Measurements from ENCODE around the gene SART1.
"Not testable (repeated sequence)": the region's sequence is repeated elsewhere in the genome, so short reads cannot be mapped to it uniquely, and the experiment has no call there.

SART1 gene

DNA sequence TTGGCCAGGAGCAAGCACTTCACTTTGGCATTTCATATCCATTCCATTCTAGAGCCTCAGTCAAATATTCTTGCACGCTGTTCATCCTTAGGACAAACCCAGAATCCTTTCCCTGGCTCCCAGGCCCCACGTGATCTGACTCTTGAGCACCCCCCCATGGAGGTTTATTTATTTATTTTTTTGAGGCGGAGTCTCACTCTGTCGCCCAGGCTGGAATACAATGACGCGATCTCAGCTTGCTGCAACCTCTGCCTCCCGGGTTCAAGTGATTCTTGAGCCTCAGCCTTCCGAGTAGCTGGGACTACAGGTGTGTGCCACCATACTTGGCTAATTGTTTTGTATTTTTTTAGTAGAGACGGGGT, 29.0 kb upstream of the SART1 start:
- no peak for DNase-seq

DNA sequence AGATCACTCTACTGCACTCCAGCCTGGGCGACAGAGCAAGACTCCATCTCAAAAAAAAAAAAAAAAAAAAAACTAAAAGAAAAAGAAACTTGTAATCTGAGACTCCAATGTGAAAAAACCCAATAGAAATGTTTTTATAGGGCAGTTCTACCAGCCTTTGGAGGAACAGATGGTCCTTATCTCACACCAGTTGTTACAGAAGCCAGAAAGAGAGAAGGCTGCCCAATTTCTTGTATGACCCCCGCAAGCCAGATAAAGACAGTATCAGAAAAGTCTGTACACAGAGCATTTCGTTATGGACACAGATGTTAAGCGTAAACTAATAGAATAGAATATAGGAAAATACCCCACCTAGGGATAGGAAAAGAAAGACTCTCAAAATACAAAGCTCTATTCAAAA, 27.5 kb upstream of the SART1 start:
- DNase-seq, result no peak

DNA sequence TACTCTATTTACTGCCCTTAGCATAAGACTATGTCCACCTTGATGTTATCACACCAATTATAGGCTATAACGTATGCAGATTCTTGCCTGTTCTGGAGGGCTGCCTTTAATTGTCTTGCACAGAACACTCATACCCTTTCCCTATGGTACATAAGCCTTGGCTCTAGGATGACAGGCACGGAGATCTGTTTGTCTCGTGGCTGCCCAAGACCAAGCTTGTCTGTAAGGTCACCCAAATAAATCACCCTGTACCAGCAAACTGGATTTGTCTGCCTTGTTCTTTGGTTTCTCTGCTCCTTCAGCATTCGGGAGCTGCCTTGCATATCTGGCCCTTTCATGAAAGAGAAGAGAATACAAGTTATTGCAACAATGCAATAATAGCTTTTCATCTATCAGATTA, 23.8 kb upstream of the SART1 start:
- no peak for DNase-seq

DNA sequence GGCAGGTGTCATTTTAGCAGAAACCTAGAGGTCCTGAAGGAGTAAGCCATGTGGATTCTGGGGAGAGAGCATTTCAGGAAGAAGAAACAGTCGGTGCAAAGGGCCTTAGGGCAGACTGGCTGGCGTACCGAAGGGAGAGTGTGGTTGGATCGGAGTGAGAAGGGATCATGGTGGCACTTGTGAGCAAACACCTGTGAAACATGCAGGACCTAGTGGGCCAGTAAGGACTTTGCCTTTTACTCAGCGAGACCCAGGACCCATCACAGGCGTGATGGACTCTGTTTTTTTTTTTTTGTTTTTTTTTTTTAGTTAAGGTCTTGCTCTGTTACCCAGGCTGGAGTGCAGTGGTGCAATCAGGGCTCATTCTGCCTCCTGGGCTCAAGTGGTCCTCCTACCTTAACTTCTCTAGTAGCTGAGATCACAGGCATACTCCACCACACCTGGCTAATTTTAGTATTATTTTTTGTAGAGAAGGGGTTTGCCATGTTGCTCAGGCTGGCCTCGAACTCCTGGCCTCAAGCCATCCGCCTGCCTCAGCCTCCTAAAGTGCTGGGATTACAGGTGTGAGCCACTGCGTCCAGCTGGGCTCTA, 19.7 kb upstream of the SART1 start:
- DNase-seq, result no peak

DNA sequence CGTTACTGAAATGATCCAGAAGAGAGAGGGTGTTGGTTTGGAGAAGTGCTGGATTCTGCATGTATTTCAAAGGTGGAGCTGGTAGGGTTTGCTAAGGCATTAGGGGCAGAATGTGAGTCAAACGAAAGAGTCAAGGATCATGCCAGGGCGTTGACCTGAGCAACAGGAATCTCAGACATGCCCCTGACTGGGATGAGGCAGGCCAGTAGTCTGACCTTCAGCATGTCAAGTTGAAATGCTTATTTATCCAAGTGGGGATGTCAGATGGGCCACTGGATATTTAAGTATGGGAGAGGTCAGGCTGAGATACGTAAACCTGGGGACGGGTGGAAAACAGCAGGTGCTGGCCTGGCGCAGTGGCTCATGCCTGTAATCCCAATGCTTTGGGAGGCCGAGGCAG, 19.0 kb upstream of the SART1 start:
- DNase-seq, result no peak

DNA sequence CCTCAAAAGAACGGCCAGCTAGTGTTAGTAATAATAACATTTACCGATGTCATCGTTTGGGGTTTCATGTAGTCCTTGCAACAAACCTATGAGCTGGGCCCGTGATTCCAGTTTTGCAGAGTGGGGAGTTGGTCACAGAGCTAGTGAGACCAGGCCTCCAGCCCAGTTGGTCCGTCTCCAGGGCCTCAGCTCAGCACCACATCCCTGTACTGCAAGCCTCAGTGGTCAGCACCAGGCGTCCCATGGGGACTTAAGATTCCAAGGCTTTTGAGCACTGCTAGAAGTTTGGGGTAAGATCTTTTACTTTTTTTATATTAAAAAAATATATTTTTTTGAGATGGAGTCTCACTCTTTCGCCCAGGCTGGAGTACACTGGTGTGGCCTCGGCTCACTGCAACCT, 17.3 kb upstream of the SART1 start:
- DNase-seq, result no peak

DNA sequence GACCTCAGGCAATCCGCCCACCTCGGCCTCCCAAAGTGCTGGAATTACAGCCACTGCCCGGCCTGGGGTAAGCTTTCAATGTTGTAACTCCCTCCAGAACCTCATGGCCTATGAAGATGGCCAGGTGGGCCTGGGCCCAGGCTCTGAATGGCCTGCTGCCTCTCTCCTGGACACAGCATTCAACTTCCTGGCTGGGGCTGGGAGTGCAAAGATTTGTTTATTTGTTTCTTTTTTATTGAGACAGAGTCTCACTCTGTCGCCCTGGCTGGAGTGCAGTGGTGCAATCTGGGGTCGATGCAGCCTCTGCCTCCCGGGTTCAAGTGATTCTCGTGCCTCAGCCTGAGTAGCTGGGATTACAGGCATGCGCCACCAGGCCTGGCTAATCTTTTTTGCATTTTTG, 16.8 kb upstream of the SART1 start:
- no peak for DNase-seq

DNA sequence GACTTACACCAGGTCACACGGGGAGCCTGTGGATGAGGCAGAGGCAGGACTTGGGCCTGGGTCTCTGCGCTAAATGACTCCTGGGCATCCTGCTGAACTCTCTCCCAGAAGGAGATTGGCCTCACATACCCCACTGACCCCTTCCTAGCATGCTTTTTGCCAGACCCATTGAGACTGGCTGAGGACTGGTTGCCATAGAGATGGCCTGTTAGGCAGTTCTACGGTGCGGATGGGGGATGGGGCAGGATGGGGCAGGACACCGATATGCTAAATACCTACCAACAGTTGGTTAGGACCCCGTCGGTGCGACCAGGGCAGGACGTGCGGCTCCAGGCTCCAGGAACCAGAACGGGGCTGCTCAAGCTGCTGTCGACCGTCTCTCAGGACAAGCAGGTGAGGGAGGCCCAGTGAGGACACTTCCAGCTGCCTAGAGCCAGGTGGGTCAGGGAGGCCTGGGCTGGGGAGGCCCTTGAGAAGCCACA, 16.1 kb upstream of the SART1 start, which contains the start of gene TSGA10IP:
Gene TSGA10IP, plus strand, starts transcription at position 51 of the 482 bp plus-strand sequence. Its CDS starts 196 bp downstream, at position 247.
- DNase-seq, result no peak

DNA sequence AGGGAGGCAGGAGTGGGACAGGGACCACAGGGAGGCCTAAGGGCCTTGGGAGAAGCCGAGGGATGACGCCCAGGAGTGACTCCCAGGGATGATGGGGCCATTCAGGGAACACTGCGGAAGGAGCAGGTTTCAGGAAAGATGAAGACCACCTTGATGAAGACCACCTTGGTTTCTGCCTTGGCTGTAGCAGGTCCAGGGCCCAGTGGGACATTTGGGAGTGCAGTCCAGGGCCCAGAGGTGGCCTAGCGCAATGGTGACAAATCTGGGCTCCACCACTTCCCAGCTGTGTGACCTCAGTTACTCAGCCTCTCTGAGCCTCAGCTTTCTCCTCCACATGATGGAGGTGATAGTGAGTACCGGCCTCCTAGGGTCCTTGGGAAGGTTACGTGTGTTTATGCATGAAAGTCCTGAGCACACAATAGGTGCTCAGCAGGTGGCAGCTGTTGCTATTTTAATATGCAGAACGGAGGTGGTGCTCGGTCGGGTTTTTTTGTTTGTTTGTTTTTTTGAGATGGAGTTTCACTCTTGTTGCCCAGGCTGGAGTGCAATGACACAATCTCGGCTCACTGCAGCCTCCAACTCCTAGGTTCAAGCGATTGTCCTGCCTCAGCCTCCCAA, 15.5 kb upstream of the SART1 start:
- DNase-seq, result no peak

DNA sequence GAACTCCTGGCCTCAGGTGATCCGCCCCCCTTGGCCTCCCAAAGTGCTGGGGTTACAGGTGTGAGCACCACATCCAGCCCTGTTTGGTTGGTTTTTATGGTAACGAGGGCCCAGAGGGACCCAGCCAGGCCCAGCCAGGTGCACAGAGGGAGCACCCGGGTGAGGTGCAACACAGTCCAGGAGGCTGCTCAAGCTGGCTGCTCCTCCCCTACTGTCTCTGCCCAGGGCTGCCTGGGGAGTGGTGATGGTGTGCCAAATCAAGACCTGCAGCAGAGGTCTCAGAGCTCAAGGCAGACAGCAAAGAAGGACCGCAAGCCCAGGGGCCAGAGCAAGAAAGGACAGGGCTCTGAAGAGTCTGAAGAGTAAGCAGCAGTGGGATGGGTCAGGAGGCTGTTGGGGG, 14.9 kb upstream of the SART1 start:
- DNase-seq, result no peak

DNA sequence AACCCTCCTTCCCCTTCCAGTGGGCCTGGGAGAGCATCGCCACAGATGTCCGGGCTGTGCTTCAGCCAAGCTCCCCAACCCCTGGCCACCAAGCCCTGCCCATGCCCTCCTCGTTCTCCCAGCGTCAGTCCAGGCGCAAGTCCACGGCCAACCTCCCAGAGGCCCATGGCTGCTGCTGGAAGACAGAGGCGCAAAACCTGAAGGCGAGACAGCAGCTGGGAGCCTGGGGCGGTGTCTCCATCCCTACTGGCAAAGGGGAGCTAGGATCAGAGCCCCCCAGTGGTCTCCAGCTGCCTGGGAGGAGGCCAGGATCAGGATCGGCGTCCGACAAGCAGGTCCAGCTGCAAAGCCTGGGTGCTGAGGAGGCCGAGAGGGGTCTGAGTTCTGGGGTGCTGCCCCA, 14.4 kb upstream of the SART1 start:
- no peak for DNase-seq

DNA sequence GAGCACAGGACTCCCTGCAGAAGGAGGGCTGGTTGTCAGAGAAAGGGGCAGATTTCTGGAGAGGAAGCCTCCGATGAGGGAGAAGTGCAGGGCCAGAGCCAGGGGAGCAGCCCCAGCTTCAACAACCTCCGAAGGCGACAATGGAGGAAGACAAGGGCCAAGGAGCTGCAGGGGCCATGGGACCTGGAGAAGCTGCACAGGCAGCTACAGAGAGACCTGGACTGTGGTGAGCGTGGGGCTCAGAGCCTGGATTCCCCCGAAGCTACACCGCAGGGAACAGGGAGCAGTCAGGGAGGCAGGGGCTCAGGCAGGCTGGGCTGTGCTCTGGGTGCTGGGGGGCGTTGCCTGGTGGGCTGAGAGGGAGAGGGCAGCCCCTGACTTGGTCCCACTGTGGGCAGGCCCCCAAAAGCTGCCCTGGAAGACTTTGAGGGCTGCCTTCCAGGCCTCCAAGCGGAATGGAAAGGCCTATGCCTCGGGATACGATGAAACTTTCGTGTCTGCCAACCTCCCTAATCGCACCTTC, 13.9 kb upstream of the SART1 start:
- no peak for DNase-seq

DNA sequence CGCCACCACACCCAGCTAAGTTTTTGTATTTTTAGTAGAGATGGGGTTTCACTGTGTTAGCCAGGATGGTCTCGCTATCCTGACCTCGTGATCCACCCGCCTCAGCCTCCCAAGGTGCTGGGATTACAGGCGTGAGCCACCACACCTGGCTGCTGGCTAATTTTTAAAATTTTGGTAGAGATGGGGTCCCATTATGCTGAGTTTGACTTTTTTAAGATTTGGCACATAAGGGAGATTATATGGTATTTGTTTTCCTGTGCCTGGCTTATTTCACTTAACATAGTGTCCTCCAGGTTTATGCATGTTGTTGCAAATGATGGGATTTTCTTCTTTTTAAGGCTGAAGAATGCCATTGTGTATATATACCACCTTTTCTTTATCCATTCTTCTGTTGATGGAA, 10.8 kb upstream of the SART1 start:
- not testable (repeated sequence) for DNase-seq

DNA sequence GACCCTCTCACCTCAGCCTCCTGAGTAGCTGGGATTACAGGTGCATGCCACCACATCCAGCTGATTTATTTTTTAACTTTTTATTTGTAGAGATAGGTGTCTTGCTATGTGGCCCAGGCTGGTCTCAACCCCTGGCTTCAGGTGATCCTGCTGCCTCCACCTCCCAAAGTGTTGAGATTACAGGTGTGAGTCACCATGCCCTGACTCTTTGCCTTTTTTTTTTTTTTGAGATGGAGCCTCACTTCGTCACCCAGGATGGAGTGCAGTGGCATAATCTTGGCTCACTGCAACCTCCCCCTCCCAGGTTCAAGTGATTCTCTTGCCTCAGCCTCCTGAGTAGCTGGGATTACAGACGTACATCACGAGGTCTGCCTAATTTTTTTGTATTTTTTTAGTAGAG, 9.9 kb upstream of the SART1 start:
- not testable (repeated sequence) for DNase-seq

DNA sequence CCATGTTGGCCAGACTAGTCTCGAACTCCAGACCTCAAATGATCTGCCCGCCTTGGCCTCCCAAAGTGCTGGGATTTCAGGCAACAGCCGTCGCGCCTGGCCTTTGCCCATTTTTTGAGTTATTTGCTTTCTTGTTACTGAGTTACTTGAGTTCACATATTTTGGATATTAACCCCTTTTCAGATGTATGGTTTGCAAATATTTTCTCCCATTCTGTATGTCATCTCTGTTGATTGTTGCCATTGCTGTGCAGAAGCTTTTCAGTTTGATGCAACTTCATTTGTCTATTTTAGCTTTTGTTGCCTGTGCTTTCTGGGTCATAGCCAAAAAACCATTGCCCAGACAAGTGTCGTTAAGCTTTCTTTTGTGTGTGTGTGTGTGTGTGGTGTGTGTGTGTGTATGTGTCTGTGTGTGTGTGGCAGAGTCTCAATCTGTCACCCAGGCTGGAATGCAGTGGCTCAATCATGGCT, 9.4 kb upstream of the SART1 start:
- DNase-seq, result no peak

DNA sequence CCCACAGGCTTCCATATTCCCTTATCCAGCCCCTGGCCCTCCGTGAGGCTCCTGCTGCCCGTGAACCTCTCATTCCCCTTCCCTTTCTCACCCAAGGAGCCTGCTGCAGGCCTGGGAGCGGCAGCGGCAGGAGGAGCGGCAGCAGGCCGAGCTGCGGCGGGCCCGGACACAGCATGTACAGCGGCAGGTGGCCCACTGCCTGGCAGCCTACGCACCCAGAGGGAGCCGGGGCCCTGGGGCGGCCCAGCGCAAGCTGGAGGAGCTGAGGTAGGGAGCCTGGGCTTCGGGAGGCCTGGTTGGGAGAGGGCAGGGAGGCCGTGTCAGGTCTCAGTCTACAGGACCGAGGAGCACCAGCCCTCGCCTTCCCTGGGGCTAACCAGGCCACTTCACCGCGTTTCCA, 8.1 kb upstream of the SART1 start:
- DNase-seq, result no peak

DNA sequence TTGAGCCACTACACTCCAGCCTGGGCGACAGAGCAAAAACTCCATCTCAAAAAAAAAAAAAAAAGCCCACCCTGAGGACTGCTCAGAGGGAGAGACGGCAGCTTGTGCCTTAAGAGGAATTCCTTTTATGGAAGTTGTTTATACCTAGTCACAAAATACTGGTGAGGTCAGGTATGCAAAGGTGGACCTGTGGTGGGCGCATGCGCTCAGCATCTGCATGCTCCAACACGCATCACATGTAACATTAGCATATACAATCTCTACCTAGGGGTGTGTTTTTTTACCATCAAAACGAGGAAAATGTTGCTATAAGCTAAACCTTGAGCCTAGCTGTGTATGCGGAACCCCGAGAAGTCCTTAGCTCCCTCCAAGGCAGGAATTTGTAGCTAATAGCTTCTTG, 6.8 kb upstream of the SART1 start:
- no peak for DNase-seq

DNA sequence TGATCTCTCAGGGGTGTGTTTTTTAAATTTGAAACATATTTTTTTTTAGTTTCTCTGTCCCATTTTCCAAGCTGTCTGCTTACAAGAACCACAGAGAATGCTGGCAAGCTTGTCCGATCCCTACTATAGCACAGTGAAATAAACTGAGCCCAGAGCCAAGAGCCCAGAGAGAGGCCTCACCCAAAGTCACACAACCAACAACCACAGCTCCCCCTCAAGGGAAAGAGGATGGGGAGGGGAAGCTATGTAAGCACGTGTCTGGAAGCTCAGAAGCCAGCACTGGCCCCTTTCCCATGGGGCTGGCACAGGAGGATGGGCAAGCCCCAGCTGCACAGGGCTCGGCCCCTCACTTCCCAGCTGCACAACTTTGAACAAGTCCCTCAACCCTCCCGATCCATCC, 3.2 kb upstream of the SART1 start:
- DNase-seq, result no peak

DNA sequence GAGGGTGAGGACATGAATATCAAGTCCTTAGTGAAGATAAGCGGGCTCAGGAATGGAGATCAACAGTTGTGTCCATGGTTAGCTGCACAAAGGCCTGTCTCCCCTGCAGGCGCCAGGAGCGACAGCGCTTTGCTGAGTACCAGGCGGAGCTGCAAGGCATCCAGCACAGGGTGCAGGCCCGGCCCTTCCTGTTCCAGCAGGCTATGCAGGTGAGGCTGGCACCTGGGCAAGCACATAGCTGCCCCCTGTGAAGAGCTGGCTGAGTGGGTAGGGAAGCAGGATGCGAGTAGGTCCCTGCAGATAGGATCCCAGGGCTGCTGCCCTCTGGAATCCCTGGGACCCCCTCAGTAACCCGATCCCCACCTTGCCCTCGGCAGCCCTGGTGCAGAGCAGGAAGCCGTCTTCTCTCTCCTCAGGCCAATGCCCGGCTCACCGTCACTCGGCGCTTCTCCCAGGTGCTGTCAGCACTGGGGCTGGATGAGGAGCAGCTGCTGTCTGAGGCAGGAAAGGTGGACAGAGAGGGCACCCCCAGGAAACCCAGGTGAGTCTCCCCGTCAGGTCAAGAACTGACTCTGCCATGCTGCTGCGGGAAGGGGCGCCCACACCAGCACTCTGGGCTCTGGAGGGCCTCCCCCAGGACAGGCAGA, 2.6 kb upstream of the SART1 start:
- DNase-seq, result no peak

DNA sequence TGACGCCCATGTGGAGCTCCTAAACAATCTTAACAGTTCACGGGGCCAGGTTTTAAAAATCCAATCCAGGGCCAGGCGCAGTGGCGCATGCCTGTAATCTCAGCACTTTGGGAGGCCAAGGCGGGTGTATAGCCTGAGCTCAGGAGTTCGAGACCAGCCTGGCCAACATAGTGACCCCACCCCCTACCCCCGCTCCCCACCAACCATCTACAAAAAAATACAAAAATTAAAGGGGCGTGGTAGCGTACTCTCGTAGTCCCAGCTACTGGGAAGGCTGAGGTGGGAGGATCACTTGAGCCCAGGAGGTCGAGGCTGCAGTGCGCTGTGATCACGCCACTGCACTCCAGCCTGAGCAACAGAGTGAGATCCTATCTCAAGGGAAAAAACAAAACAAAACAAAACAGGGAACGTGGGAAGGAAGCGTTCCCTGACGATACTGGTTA, 689 bp upstream of the SART1 start:
- DNase-seq, result no peak

DNA sequence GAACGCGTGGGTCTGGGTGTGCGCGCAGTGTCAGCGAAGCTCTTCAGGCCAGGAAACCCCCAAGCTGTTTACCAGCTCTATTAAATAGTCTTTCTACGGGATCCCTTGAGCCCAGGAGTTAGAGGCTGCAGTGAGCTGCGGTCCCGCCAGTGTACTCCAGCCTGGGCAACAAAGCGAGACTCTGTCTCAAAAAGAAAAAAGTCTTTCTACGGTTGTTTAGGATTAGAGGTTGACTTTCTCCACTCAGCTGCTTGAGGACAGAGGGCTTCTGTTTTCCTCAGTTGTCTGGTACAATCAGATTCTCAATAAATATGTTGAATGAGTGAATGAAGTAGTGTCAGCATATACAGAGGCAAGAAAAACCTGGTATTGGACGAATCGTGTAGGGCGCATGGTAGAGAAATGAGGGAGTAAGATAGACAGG, 619 bp downstream of the SART1 start:
- DNase-seq, result no peak

DNA sequence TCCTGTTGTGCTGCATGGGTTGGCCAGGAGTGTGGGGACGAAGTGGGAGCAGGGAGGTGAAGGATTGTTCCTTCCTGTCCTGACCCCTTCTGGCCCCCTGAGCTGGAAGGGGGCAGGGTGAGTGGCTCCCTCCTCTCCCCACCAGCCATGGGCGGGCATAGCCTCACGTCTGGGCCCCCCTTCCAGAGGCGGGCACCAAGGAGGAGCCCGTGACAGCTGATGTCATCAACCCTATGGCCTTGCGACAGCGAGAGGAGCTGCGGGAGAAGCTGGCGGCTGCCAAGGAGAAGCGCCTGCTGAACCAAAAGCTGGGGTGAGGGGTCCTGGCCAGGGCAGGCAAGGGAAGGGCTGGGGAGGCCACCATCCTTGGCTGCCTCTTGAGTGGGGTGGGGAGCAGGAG, 3.4 kb downstream of the SART1 start:
- no peak for DNase-seq

DNA sequence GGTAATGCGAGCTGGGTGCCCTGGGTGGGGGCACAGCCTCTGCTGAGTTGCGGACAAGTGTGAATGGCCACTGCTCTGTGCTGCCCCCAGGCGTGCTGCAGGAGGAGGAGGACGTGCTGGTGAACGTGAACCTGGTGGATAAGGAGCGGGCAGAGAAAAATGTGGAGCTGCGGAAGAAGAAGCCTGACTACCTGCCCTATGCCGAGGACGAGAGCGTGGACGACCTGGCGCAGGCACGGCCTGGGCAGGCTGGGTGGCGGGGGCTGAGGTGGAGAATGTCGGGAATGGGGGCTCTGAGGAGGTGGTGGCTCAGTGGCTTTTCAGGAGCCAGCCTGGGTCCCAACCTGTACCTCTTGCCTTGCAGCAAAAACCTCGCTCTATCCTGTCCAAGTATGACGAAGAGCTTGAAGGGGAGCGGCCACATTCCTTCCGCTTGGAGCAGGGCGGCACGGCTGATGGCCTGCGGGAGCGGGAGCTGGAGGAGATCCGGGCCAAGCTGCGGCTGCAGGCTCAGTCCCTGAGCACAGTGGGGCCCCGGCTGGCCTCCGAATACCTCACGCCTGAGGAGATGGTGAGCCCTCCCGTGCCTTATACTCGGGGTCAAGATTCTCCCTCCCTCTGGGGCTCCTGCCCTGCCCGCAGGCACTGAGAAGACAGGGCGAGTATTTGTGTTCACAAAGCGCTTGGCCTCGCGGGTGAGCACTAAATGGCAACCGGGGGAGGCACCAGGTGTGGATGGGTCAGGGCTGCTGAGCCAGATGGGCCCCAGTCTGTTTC, 4.6 kb downstream of the SART1 start:
- DNase-seq, result no peak
